PFSK-1 (cell line): ENCODE measurements around the gene TMEM14C.
A peak's percentile ranks its signal among the peaks of the same experiment; 100 is the strongest.

Source experiments
- FOXP2 ChIP-seq: optimal IDR thresholded peaks from 2 replicates; pipeline ENCODE3; 2011; ENCODE audit warnings: borderline replicate concordance, control low read depth, inconsistent platforms; ENCODE audit not compliant: insufficient read depth; ENCODE audit errors: extremely low read length, extremely low read depth
- POLR2AphosphoS5 ChIP-seq: IDR thresholded peaks from 2 replicates; pipeline ENCODE4 v1.6.1; 2012; ENCODE audit warnings: low read depth, mild to moderate bottlenecking, control low read depth, low read length, moderate library complexity
- REST ChIP-seq, 2 experiments: IDR thresholded peaks; 2 replicates each; pipeline versions ENCODE4 v1.6.1 to v1.8.0; 2011 to 2012; ENCODE audit warnings: low read depth in 2 of 2, low read length in 2 of 2, control low read depth in 1 of 2, inconsistent platforms in 1 of 2, mild to moderate bottlenecking in 1 of 2, moderate library complexity in 1 of 2; ENCODE audit not compliant: insufficient read depth in 1 of 2
- SIN3A ChIP-seq: IDR thresholded peaks from 2 replicates; pipeline ENCODE4 v1.6.1; 2012; ENCODE audit warnings: mild to moderate bottlenecking, low read length, moderate library complexity, borderline replicate concordance; ENCODE audit not compliant: insufficient read depth
- TAF1 ChIP-seq: IDR thresholded peaks from 2 replicates; pipeline ENCODE4 v1.6.1; 2012; ENCODE audit warnings: low read length, control low read depth, borderline replicate concordance; ENCODE audit not compliant: insufficient read depth

TMEM14C gene

GRCh38 chr6:10696655-10697054 is 26.2 kb upstream of the TMEM14C start:
- TF ChIP-seq TAF1 (no peak), SIN3A (no peak), POLR2AphosphoS5 (no peak), FOXP2 (no peak), REST (IDR thresholded peaks at IDR 0.05; ENCODE audit: insufficient read depth in 1 of 2, low read depth in 2 of 2, low read length in 2 of 2) (no peak)

- no peak for TF ChIP-seq TAF1
- no peak for TF ChIP-seq SIN3A
- no peak for TF ChIP-seq REST (IDR thresholded peaks at IDR 0.05; ENCODE audit: insufficient read depth in 1 of 2, low read depth in 2 of 2, low read length in 2 of 2)
These were observed 8.9 kb upstream of the TMEM14C start for GRCh38 chr6:10713962-10714361.

- TF ChIP-seq FOXP2 (no peak), REST (IDR thresholded peaks at IDR 0.05; ENCODE audit: insufficient read depth in 1 of 2, low read depth in 2 of 2, low read length in 2 of 2) (no peak), POLR2AphosphoS5 (no peak), SIN3A (no peak), TAF1 (no peak)
These were observed 3.4 kb upstream of the TMEM14C start for GRCh38 chr6:10719296-10719963.

- TF ChIP-seq POLR2AphosphoS5 (no peak), REST (IDR thresholded peaks at IDR 0.05; ENCODE audit: insufficient read depth in 1 of 2, low read depth in 2 of 2, low read length in 2 of 2) (no peak), SIN3A (no peak), TAF1 (no peak), FOXP2 (no peak)
These were observed 3.0 kb upstream of the TMEM14C start for GRCh38 chr6:10719964-10720264.

GRCh38 chr6:10720265-10720959 is 2.5 kb upstream of the TMEM14C start:
- no peak for TF ChIP-seq TAF1
- TF ChIP-seq FOXP2 = no peak
- TF ChIP-seq REST (IDR thresholded peaks at IDR 0.05; ENCODE audit: insufficient read depth in 1 of 2, low read depth in 2 of 2, low read length in 2 of 2) = no peak
- TF ChIP-seq SIN3A = no peak
- peak; percentile 44; the same call in 1 of the 2 replicates for TF ChIP-seq POLR2AphosphoS5
